ENCODE data around the gene USH2A. TPM values are rescaled to one million over a fixed set of nuclear protein-coding genes. Genes with fewer than 3 reads are reported as not detected.

The USH2A gene
- 0.05 TPM for polyA plus RNA-seq (ENCODE audit: insufficient read length)

- no peak for DNase-seq
Measured at GRCh38 chr1:216422821-216423520, at the start of gene USH2A. USH2A (minus strand) TSS chr1:216423448; CDS start chr1:216422336, 1,112 bp downstream.

GRCh38 chr1:216466162-216466801 lies 43.0 kb upstream of the USH2A start:
- DNase-seq = no peak

GRCh38 chr1:216464489-216464888 lies 41.2 kb upstream of the USH2A start:
- no peak for DNase-seq

GRCh38 chr1:216462066-216462775 lies 39.0 kb upstream of the USH2A start:
- no peak for DNase-seq

- no peak for DNase-seq
Measured at GRCh38 chr1:216461466-216461865, 38.2 kb upstream of the USH2A start.

GRCh38 chr1:216459651-216460207 lies 36.5 kb upstream of the USH2A start:
- DNase-seq = no peak

- no peak for DNase-seq
Measured at GRCh38 chr1:216458812-216459211, 35.6 kb upstream of the USH2A start.

- DNase-seq = no peak
Measured at GRCh38 chr1:216457356-216457755, 34.1 kb upstream of the USH2A start.

GRCh38 chr1:216456682-216457081 lies 33.4 kb upstream of the USH2A start:
- DNase-seq = no peak

- DNase-seq = no peak
Measured at GRCh38 chr1:216453777-216454176, 30.5 kb upstream of the USH2A start.

GRCh38 chr1:216450227-216450626 lies 27.0 kb upstream of the USH2A start:
- no peak for DNase-seq

GRCh38 chr1:216448011-216448510 lies 24.8 kb upstream of the USH2A start:
- DNase-seq = no peak

GRCh38 chr1:216437603-216438002 lies 14.4 kb upstream of the USH2A start:
- DNase-seq = no peak

- DNase-seq = no peak
Measured at GRCh38 chr1:216434232-216434631, 11.0 kb upstream of the USH2A start.

GRCh38 chr1:216433175-216433574 lies 9.9 kb upstream of the USH2A start:
- no peak for DNase-seq

- DNase-seq = no peak
Measured at GRCh38 chr1:216430744-216431143, 7.5 kb upstream of the USH2A start.

- no peak for DNase-seq
Measured at GRCh38 chr1:216425577-216425976, 2.3 kb upstream of the USH2A start.

- DNase-seq = no peak
Measured at GRCh38 chr1:216420746-216421145, 2.5 kb downstream of the USH2A start.

- DNase-seq = no peak
Measured at GRCh38 chr1:216420263-216420662, 3.0 kb downstream of the USH2A start.

- no peak for DNase-seq
Measured at GRCh38 chr1:216416488-216416887, 6.8 kb downstream of the USH2A start.

- no peak for DNase-seq
Measured at GRCh38 chr1:216410026-216410425, 13.2 kb downstream of the USH2A start.

GRCh38 chr1:216390956-216391355 lies 32.3 kb downstream of the USH2A start:
- no peak for DNase-seq

- no peak for DNase-seq
Measured at GRCh38 chr1:216389774-216390173, 33.5 kb downstream of the USH2A start.
